GM21390 (cell line): ENCODE data around the gene PAQR3.
A peak's percentile ranks its signal among the peaks of the same experiment; 100 is the strongest.

Experiments used
- ATAC-seq: cut with Tn5 transposase; IDR thresholded peaks from one replicate; pipeline ENCODE4 v1.9.1; 2021; ENCODE audit not compliant: unreplicated experiment

Gene PAQR3, protein sequence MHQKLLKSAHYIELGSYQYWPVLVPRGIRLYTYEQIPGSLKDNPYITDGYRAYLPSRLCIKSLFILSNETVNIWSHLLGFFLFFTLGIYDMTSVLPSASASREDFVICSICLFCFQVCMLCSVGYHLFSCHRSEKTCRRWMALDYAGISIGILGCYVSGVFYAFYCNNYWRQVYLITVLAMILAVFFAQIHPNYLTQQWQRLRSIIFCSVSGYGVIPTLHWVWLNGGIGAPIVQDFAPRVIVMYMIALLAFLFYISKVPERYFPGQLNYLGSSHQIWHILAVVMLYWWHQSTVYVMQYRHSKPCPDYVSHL

DNA sequence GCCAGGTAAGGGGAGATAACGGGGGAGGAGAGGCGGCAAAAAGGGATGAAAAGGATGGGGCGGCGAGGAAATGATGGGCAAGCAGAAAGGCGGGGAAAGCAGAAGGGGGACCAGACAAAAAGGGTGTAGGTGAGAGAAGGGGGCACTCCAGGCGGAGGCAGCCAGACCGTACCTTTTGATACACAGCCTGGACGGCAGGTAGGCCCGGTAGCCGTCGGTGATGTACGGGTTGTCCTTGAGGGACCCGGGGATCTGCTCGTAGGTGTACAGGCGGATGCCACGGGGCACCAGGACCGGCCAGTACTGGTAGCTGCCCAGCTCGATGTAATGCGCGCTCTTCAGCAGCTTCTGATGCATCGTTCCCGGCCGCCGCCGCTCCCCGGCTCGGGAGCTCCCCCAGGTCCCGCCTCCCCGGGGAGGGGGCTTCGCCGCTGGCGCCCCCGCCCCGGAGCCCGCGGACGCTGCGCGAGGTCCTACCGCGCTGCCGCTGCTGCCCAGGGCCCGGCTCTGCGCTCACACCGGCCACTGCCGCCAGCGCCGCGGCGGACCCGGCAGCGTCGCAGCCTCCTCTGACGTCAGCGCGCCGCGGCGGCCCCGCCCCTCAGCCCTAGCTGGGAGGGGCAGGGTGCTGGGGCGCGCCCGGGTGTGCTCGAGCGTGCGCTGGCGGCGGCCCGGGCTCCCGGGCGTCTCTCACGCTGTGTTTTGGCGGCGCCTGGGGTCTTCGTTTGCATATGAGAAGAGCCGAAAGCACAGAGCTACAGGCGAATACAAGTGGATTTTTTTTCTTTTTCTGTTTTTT, at the start of gene PAQR3:
TSS of gene PAQR3 (minus strand) at position 571 of the 799 bp plus-strand sequence. CDS start at position 357, 214 bp downstream.
- ATAC-seq: peak; percentile 98

DNA sequence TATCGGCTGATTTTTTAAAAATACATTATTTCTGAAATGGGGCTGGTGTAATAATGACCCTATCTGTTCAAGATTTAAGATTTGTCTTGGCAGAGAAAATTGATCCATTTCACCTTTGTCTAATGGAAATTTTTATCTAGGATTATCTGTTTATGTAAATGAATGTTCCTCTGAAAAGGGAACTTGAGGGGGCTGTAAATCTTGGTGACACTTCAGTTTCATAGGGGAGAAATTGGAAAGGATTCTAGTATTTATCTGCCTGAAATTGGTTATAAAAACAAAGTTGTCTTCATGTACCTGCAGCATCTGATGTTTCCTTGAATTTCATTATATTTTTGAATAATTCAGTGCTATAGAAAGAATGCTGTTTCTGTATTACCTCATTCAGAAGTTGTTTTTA, 48.4 kb upstream of the PAQR3 start:
- ATAC-seq: no peak

DNA sequence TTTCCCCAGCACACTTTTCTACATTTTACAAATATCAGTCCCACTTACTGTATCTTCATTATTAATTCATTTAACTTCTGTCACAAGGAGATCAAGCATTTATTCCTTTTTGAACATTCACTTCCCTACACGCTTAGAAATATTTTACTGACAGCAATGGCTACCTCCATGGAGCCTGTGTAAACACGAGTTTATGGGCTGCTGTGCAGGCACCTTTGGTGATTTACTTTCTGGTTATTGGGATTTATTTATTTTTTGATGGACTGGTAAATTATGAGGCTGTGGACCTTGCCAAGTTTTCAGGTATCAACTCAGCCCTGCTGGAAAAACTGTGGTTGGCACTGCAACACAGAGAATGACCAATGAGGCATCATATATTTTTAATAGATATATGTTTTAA, 45.4 kb upstream of the PAQR3 start:
- ATAC-seq: no peak

DNA sequence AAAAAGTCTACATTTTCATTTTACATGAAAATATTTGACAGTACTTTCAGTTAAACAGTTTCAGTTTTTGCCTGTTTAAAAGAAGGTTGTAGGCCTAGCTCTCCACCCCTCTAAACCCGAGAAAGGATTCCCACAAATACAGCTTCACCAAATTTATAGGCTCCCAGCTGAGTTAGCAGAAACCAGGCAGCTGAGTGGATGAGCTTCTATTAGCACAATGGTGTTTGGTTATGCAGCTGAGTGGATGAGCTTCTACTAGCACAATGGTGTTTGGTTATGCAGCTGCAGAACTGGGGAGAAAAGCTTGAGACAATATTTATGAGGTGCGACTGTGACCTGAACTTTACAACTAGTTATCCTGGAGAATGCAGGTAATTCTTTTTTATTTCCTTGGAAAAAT, 36.6 kb upstream of the PAQR3 start:
- ATAC-seq: no peak

DNA sequence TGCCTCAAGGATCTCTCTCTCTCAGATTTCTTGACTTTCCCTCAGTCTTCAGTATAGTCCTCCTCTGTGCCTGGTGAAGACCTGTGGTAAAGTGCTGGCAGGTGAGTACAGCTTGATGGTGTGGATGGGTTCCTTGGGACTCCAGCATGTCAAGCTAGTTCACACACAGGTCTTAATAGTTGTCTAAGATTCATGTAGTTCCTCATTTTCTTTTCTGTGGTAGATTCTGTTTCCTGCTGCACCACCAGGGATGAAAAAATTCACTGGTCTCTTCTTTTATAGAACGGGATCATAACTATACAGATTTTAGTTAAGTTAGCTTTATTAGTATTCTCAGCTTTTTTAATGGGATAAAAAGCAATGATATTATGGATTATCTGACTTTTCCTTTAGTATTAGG, 32.5 kb upstream of the PAQR3 start:
- no peak for ATAC-seq

DNA sequence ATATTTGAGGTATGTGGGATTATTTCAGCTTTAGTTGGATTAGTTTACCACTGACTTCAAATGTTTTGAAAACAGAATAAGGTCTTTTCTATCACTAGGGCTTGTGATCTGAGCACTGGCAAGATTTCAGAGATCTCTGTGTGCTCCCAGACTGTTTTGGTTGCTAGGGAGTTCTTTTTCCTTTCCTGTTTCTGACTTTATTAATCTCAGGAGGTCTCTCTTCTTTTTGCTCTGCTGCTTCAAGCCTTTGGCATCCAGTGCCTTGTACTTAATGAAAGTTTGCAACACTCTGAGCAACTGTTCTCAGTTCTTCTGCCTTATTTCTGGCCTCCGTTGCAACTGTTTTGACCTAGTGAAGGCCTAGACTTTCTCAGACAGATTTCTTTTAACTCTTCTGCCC, 32.1 kb upstream of the PAQR3 start:
- ATAC-seq: no peak

DNA sequence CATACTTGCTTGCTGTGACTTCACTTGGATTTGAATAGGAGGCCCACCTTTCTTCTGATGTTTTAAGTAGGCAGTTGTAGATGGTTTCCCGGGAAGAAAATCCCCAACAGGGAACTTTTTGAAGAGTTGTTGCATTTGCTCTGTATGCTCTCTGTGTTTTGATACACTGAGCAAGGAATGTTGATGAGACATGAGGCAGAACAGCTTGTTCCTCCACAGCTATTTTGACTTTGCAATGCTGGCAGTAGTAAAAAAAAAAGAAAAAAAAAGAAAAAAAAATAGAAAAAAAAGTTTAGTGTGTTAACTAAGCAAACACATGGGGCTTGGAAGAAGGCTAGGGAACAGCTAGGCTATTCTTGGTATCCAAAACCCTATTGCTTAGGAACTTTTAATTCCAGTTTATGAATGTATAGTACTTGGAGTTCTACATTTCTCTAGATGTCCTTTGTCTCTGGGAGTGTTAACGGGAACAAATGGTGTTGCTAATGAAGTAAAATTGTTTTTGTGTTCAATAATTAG, 23.4 kb upstream of the PAQR3 start:
- no peak for ATAC-seq

DNA sequence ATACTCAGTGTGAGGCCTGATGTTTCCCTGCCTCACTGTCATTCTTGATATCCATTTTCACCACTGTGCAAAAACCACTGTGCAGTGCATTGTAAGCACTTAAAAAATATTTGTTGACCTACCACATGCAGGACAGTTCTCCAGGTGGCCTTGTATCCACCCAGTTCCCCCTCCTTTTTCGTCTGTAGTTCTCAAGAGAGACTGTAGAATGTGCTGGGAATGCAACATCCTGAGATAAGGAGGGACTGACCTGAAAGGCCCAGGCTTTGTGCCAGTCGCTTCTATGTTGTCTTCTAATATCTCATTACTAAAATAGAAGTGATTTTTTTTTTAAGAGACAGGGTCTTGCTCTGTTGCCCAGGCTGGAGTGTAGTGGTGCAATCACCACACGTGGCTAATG, 21.7 kb upstream of the PAQR3 start:
- ATAC-seq: no peak

DNA sequence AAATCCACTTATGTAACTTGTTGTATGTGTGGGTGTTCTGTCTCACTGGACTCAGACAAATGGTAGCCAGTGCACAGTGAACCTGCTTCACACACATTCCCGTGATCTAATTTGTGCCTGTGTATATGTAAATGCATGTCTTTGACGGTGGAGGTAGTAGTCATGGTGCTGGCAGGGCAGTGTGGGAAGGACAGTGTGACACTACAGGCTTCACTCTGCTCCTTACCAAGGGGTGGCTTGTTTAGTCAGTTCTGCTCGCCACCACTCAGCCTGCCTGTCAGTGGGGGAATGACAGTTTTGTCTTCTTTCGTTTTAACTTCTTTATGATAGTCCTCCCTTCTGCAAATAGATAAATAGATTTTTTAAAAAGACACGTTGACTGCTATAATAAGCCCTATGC, 17.7 kb upstream of the PAQR3 start:
- ATAC-seq: no peak

DNA sequence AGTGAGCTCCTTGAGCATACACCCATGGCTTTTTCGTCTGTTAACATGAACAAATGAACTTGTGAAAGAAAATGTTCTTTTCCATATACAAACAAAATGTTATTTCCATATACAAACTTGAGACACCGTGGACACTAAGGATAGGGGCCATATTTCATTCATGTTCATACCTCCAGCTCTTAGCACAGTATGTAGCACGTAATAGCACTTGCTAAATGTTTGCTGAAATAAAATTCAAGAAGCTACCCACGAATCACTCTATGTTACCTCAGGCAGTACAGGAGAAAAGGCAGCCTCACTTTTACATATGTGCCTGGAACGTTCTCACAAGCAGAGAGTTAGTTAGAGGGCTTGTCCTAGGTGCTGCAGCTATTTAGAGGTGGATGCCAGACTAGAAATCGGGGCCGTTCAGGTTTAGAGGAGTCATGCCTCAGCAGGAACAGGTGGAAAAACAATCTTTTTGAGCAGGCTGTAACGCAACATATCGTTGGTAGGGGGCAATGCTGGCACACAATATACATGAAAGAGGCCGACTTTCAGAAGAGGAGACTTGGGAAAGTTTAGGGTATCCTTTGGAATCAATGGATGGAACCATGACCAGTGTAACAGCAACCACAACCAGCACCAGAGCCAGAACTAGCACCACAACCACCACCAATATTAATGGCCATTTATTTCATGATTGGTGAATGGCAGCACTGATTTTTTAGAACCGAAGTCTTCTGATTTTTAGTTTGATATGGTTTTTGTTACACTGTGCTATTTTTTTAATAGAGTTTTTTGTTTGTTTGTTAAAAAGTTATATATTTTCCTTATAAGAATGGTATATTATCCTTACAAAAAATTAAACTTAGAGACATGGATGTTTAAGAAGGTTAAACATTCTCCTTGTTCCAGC, 14.8 kb upstream of the PAQR3 start:
- ATAC-seq: no peak

DNA sequence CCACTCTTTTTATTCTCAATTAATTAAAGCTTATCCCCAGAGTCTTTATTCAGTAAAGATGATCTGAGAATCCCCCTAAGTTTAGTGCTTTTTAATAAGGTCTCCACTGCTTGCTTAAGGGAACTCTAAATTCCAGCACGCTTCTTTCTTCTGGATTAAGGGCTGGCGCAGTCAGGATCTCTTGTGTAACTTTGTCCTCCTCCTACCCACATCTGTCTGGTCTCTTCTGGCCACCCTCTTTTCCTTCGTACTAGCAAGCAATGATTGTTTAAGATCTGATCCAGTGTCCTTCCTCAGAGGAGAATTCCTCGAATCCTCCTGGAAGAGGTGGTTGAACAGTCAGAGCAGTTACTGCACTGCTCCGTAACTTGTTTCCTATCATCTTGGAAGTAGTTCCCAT, 14.0 kb upstream of the PAQR3 start:
- no peak for ATAC-seq

DNA sequence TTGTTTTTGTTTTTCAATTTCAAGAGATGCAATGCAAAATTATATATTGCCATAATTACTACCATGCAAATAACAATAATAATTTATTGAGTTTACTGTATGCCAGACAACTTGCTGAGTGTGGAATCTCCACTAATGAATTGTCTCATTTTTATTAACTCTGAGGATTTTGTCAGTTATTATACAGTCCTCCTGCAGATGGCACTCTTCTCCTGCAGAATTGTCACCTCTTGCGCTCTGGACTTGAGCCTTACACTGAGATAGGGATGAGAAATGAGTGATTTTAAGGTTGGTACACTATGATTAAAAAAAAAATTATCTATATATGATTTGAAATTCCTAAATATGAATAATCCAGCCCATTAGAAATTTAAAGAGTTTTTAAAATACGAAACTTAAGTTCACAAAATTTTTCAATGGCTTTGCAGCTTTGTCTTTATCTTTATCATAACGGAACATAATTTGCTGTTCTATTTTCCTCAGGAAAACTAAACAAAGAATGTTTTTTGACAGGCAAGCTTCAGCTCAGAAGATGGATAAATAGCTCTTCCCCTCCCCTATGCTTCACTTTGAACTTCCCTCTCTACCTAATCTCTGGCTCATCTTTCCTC, 12.7 kb upstream of the PAQR3 start:
- ATAC-seq: peak; percentile 63

DNA sequence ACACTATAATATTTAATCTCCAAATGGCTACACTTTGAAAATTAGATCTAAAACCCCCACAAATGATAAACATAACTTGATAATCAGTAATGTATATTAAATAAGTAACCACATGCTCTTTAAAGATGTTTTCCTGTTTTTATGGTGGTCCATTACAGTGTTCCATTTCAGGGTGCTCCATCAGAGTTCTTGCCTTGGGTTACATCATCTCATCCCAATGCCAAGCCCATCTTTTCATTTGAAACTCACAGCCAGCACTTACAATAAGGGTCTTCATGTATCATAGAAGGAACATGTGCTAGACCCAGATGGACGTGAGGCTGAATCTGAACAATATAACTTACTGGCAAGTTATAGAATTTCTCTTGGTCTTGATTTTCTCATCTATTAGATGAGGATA, 10.5 kb upstream of the PAQR3 start:
- no peak for ATAC-seq

DNA sequence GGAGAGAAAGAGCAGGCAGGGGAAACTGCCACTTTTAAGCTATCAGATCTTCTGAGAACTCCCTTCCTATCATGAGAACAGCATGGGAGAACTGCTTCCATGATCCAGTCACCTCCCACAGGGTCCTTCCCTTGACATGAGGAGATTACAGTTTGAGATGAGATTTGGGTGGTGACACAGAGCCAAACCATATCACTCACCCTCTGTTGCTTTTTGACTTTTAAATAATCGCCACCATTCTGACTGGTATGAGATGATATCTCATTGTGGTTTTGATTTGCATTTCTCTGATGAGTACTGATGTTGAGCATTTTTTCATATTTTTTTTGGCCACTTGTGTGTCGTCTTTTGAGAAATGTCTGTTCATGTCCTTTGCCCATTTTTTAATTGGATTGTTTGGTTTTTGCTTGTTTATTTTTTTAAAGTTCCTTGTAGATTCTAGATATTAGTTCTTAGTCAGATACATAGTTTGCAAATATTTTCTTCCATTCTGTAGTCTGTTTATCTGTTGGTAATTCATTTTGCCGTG, 6.5 kb upstream of the PAQR3 start:
- no peak for ATAC-seq

DNA sequence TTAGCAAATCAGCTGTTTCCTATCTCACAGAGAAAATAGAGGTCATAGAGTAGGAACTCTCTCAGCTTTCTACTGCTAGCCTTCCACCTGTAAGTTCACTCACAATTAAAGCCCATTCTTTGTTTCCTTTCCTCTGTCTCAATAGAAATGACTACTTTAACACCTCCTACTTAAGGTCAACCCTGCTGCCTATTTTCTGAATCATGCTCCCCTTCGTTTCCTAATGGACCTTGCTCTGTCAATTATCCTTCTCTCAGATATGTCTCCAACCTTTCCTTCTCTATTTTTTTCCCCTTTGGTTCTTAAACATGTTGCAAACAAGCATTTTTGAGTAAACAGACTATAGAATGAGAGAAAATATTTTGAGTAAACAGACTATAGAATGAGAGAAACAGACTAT, 5.1 kb upstream of the PAQR3 start:
- ATAC-seq: no peak

DNA sequence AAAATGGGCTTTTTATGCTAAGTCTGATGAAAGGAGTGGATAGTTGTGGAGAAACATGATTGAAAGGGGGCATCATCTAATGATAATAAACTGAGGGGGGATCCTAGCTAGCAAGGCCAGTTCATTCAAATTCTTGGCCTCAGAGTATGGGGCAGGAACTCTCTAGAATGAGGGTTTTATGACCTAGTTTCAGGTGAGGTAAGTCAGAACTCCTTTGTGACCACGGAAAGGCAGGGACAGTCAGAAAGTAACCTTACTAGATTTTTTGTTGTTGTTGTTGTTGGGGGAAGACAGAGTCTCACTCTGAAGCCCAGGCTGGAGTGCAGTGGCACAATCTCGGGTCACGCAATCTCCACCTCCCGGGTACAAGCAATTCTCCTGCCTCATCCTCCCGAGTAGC, 1.5 kb upstream of the PAQR3 start:
- no peak for ATAC-seq

DNA sequence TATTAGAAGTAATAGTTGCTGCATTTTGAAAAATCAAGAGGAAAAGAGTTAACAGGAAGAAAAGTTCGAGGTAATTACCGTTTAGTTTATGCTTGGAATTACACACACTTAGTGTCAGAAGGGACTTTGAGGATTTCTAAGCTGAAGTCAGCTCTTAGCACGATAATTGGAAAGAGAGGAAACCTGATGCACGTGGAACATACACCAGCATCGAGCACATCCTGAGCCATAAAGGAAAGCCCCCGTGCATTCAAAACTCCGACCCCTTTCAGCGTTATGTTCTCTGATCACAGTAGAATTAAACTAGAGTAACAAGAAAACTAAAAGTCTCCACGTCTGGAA, 400 bp upstream of the PAQR3 start:
- peak; percentile 16 for ATAC-seq

DNA sequence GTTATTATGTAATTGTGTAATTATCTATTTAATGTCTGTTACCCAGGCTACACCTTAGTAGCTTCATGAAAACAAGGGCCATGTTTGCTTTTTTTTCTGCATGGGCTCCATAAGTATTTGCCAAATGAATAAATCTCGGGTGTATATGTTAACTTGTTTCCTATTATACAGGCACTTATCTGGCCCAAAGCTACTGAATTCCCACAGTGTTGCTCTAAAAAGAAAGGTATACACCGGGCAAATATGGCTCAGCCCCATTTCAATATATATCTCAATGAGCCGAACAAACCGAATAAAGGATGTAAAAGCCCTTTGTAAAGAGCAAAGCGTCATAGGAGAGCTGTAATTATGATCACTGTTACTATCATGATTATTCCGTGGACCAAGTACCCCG, 767 bp downstream of the PAQR3 start:
- ATAC-seq: no peak

DNA sequence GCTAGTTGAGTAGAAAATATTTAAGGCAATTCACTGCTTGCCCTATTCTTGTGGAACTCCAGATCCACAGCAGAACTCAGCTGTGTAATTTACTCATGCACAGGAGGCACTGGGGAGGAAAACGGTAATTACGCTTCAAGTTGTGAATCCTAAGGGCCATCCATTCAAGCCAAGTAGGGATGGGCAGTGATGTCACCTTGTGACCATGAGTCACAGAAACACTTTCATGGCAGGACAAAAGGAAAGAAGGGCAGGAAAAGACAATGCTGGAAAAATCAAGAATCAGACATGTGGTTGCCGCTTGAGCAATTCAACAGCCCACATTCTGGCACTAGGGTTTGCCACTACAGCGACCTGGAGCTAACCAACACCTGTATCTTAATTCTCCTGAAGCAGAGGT, 1.4 kb downstream of the PAQR3 start:
- no peak for ATAC-seq

DNA sequence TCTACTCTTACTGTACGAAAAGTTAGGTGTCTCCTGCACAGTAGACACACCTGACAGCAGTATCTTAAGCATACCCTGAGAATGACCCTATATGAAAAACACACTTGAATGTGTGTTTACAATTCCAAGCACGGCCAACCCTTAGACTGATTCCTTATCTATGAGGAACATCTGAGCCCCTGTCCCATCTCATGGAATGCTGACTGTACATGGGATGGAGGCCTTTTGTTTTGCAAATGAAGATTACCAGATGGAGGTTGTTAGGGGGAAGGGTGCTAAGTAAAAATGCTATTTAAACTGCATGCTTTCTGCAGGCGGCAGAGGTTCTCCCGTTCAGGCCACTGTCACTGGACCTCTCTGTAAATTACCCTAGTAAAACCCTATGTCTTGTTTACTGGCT, 2.2 kb downstream of the PAQR3 start:
- no peak for ATAC-seq
